Dedifferentiated amniotic fluid mesenchymal stem cell (primary cell): Measurements from ENCODE around the gene EHD4.

Experiments
- DNase-seq: peaks from one replicate; pipeline ENCODE4 v3.0.0-alpha.2; 2016; ENCODE audit errors: extremely low spot score

EHD4 gene

GRCh38 chr15:41994772-41995475 is 22.6 kb upstream of the EHD4 start:
- no peak for DNase-seq

GRCh38 chr15:41994171-41994650 is 21.9 kb upstream of the EHD4 start:
- DNase-seq: no peak

GRCh38 chr15:41993472-41994170 is 21.3 kb upstream of the EHD4 start:
- no peak for DNase-seq

GRCh38 chr15:41992803-41993190 is 20.4 kb upstream of the EHD4 start:
- no peak for DNase-seq

- DNase-seq: no peak
Observed at GRCh38 chr15:41992151-41992802, 19.9 kb upstream of the EHD4 start.

- no peak for DNase-seq
Observed at GRCh38 chr15:41990691-41991090, 18.3 kb upstream of the EHD4 start.

GRCh38 chr15:41990243-41990605 is 17.9 kb upstream of the EHD4 start:
- DNase-seq: no peak

GRCh38 chr15:41989573-41990242 is 17.4 kb upstream of the EHD4 start:
- peak; percentile 46 for DNase-seq

GRCh38 chr15:41988896-41989572 is 16.7 kb upstream of the EHD4 start:
- no peak for DNase-seq

- no peak for DNase-seq
Observed at GRCh38 chr15:41987925-41988275, 15.5 kb upstream of the EHD4 start.

- DNase-seq: no peak
Observed at GRCh38 chr15:41987246-41987924, 15.0 kb upstream of the EHD4 start.

GRCh38 chr15:41985236-41986160 is 13.1 kb upstream of the EHD4 start:
- DNase-seq: no peak

GRCh38 chr15:41984622-41985021 is 12.3 kb upstream of the EHD4 start:
- no peak for DNase-seq

GRCh38 chr15:41983621-41984571 is 11.5 kb upstream of the EHD4 start:
- no peak for DNase-seq

- DNase-seq: no peak
Observed at GRCh38 chr15:41983221-41983620, 10.9 kb upstream of the EHD4 start.

- no peak for DNase-seq
Observed at GRCh38 chr15:41982133-41982930, 10.0 kb upstream of the EHD4 start.

GRCh38 chr15:41981371-41982132 is 9.2 kb upstream of the EHD4 start:
- no peak for DNase-seq
